ENCODE data around the gene MFAP2. TPM values are rescaled to one million over a fixed set of nuclear protein-coding genes. Genes with fewer than 3 reads are reported as not detected.

Gene MFAP2
- total RNA-seq, 2 donors from 2014 or later, result 120 to 170 TPM

DNA sequence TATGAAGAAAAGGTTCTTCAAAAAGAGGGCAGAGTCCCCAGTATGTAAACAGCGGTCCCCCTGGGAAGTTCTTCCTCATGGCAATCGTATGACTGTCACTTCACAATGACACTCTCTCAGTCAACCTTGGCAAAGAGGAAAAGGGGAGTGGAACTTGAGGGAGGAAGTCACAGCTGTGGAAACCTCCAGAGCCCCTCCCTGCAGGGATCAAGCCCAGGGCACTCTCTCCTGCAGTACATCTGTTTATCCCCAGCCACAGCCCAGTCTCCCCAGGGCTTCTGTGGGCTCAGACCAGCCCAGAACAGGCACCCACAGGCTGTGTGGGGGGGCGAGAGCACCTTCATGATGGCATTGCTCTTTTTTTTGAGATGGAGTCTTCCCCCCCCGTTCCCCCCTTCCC lies 29.3 kb upstream of the MFAP2 start:
- no peak for DNase-seq
- Histone ChIP-seq H3K4me3 (ENCODE audit: low read length) (no peak overlapping the region), H3K4me1 (ENCODE audit: control insufficient read depth, insufficient read depth, low read length) (peaks cover 6% of the 10 kb centered on the region), H3K36me3 (ENCODE audit: control insufficient read depth, insufficient read depth, low read length) (peaks cover 4% of the 10 kb centered on the region), H3K9ac (ENCODE audit: extremely low read depth, low read length, poor library complexity, severe bottlenecking) (no peak overlapping the region), H3K27me3 (ENCODE audit: control insufficient read depth, insufficient read depth, low read length, poor library complexity, severe bottlenecking) (no peaks in the 10 kb centered on the region), H3K27ac (ENCODE audit: low read depth, low read length) (no peak overlapping the region), H3K9me3 (ENCODE audit: control insufficient read depth, low read length) (no peaks in the 10 kb centered on the region)
- TF ChIP-seq, protein P1, sequence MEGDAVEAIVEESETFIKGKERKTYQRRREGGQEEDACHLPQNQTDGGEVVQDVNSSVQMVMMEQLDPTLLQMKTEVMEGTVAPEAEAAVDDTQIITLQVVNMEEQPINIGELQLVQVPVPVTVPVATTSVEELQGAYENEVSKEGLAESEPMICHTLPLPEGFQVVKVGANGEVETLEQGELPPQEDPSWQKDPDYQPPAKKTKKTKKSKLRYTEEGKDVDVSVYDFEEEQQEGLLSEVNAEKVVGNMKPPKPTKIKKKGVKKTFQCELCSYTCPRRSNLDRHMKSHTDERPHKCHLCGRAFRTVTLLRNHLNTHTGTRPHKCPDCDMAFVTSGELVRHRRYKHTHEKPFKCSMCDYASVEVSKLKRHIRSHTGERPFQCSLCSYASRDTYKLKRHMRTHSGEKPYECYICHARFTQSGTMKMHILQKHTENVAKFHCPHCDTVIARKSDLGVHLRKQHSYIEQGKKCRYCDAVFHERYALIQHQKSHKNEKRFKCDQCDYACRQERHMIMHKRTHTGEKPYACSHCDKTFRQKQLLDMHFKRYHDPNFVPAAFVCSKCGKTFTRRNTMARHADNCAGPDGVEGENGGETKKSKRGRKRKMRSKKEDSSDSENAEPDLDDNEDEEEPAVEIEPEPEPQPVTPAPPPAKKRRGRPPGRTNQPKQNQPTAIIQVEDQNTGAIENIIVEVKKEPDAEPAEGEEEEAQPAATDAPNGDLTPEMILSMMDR (conservative IDR thresholded peaks at IDR 0.05), result no peak
- no peaks in the 10 kb centered on the region for H3K27me3 Mint-ChIP-seq (ENCODE audit: insufficient read depth)
- H3K4me3 Mint-ChIP-seq, result no peak overlapping the region
- H3K9me3 Mint-ChIP-seq, result no peaks in the 10 kb centered on the region
- H3K27ac Mint-ChIP-seq, result no peak overlapping the region
- 94 to 100% methylated on average over 1 to 3 of the region's 4 CpGs for WGBS, 2 experiments (ENCODE audit: insufficient coverage in 1 of 2, insufficient read length in 1 of 2)
- peaks cover 18% of the 10 kb centered on the region for H3K4me1 Mint-ChIP-seq
- H3K36me3 Mint-ChIP-seq (ENCODE audit: low read depth), result peaks cover 3% of the 10 kb centered on the region

DNA sequence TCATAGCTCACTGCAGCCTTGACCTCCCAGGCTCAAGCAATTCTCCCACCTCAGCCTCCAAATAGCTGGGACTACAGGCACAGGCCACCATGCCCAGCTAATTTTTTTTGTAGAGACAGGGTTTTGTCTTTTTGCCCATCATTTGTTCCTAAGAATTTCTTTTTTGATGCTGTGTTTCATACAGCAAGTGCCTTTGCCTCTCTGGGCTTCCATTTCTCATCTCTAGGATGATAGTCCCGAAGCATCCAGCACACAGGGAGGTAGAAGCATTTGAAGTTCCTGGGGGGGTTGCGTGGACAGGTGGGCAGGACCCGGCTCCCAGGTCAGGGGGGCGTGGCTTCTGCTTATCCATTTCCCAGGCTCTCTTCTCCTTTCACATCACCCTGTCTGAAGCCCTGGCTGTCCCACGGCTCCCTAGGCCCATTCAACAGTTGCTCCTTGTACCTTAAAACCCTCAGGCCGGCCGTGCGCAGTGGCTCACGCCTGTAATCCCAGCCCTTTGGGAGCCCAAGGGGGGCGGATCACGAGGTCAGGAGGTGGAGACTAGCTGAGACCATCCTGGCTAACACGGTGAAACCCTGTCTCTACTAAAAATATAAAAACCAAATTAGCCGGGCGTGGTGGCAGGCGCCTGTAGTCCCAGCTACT lies 27.9 kb upstream of the MFAP2 start:
- WGBS, 2 experiments (ENCODE audit: insufficient coverage in 1 of 2, insufficient read length in 1 of 2), result 90 to 92% methylated on average over 6 to 15 of the region's 15 CpGs
- Histone ChIP-seq H3K4me1 (ENCODE audit: control insufficient read depth, insufficient read depth, low read length) (peaks cover 6% of the 10 kb centered on the region), H3K36me3 (ENCODE audit: control insufficient read depth, insufficient read depth, low read length) (peaks cover 13% of the 10 kb centered on the region), H3K9me3 (ENCODE audit: control insufficient read depth, low read length) (no peaks in the 10 kb centered on the region), H3K4me3 (ENCODE audit: low read length) (no peak overlapping the region), H3K27me3 (ENCODE audit: control insufficient read depth, insufficient read depth, low read length, poor library complexity, severe bottlenecking) (no peaks in the 10 kb centered on the region), H3K27ac (ENCODE audit: low read depth, low read length) (no peak overlapping the region), H3K9ac (ENCODE audit: extremely low read depth, low read length, poor library complexity, severe bottlenecking) (no peak overlapping the region)
- H3K36me3 Mint-ChIP-seq (ENCODE audit: low read depth), result peaks cover 11% of the 10 kb centered on the region
- TF ChIP-seq, protein P1 (conservative IDR thresholded peaks at IDR 0.05), result no peak
- H3K4me1 Mint-ChIP-seq, result peaks cover 15% of the 10 kb centered on the region
- H3K9me3 Mint-ChIP-seq, result no peaks in the 10 kb centered on the region
- no peak overlapping the region for H3K4me3 Mint-ChIP-seq
- DNase-seq, result no peak
- no peak overlapping the region for H3K27ac Mint-ChIP-seq
- no peaks in the 10 kb centered on the region for H3K27me3 Mint-ChIP-seq (ENCODE audit: insufficient read depth)

DNA sequence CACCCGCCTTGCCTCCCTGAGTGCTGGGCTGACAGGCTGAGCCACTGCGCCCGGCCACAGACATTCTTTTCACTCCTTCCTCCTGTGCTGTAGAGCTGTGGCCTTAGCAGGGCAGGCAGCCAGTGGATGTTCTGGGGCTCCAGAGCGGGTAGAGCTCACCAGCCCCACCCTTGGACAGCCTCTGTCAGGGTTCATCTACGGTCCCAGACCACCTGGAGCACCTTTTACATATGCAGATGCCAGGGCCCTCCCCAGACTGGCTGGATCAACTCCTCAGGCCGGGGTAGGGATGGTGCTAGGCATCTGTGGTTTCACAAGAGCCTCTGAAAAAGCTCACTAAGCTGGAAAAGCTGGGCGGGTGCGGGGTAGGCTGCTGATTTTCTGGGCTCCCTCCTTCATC lies 26.7 kb upstream of the MFAP2 start:
- H3K4me1 Mint-ChIP-seq, result peaks cover 3% of the 10 kb centered on the region
- Histone ChIP-seq H3K9ac (ENCODE audit: extremely low read depth, low read length, poor library complexity, severe bottlenecking) (no peak overlapping the region), H3K9me3 (ENCODE audit: control insufficient read depth, low read length) (no peaks in the 10 kb centered on the region), H3K36me3 (ENCODE audit: control insufficient read depth, insufficient read depth, low read length) (peaks cover 21% of the 10 kb centered on the region), H3K27me3 (ENCODE audit: control insufficient read depth, insufficient read depth, low read length, poor library complexity, severe bottlenecking) (no peaks in the 10 kb centered on the region), H3K27ac (ENCODE audit: low read depth, low read length) (no peak overlapping the region), H3K4me3 (ENCODE audit: low read length) (no peak overlapping the region), H3K4me1 (ENCODE audit: control insufficient read depth, insufficient read depth, low read length) (peaks cover 3% of the 10 kb centered on the region)
- TF ChIP-seq, protein P1 (conservative IDR thresholded peaks at IDR 0.05), result no peak
- no peaks in the 10 kb centered on the region for H3K9me3 Mint-ChIP-seq
- H3K36me3 Mint-ChIP-seq (ENCODE audit: low read depth), result peaks cover 16% of the 10 kb centered on the region
- no peak overlapping the region for H3K27ac Mint-ChIP-seq
- 77 to 84% methylated on average over 8 of the region's 8 CpGs for WGBS, 2 experiments (ENCODE audit: insufficient coverage in 1 of 2, insufficient read length in 1 of 2)
- DNase-seq, result no peak
- H3K27me3 Mint-ChIP-seq (ENCODE audit: insufficient read depth), result no peaks in the 10 kb centered on the region
- H3K4me3 Mint-ChIP-seq, result no peak overlapping the region

All from endodermal cell (in vitro differentiated cells).